Upper lobe of left lung (tissue), 4 donors: Measurements from ENCODE around the gene PIGV.

Source experiments
- POLR2AphosphoS5 ChIP-seq, 2 donors: sonication (generic); formaldehyde crosslinking; IDR thresholded peaks; one replicate each; pipeline ENCODE4 v1.5.1; 2017; ENCODE audit warnings: antibody characterized with exemption in 2 of 2
- TF ChIP-seq, protein P1 (sequence below), 6 experiments: fragments of 450-650 bp in 4 of 6; fragments of 200-600 bp in 2 of 6; sonication (generic) in 2 of 6; IDR thresholded peaks; one replicate each; pipeline ENCODE4 v1.5.1; 2016 to 2019; ENCODE audit warnings: antibody characterized with exemption in 6 of 6

DNA sequence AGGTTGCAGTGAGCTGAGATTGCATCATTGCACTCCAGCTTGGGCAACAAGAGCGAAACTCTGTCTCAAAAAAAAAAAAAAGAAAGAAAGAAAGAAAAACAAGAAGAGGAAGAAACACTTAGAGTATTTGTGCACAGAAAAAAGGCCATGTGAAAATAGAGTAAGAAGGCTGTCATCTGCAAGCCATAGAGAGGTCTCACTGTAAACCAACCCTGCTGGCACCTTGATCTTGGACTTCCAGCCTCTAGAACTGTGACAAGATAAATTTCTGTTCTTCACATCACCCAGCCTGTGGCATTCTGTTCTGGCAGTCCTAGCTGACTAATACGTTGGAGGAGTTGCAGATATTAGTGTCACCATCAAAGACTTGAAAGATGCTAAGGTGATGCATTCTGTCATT is 26.6 kb downstream of the PIGV start:
- TF ChIP-seq, protein P1, sequence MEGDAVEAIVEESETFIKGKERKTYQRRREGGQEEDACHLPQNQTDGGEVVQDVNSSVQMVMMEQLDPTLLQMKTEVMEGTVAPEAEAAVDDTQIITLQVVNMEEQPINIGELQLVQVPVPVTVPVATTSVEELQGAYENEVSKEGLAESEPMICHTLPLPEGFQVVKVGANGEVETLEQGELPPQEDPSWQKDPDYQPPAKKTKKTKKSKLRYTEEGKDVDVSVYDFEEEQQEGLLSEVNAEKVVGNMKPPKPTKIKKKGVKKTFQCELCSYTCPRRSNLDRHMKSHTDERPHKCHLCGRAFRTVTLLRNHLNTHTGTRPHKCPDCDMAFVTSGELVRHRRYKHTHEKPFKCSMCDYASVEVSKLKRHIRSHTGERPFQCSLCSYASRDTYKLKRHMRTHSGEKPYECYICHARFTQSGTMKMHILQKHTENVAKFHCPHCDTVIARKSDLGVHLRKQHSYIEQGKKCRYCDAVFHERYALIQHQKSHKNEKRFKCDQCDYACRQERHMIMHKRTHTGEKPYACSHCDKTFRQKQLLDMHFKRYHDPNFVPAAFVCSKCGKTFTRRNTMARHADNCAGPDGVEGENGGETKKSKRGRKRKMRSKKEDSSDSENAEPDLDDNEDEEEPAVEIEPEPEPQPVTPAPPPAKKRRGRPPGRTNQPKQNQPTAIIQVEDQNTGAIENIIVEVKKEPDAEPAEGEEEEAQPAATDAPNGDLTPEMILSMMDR (IDR thresholded peaks at IDR 0.05), result no peak
- TF ChIP-seq POLR2AphosphoS5 (IDR thresholded peaks at IDR 0.05), result no peak
